Measurements from ENCODE around the gene PDE5A. TPM values are rescaled to one million over a fixed set of nuclear protein-coding genes. Genes with fewer than 3 reads are reported as not detected.

Gene PDE5A
- total RNA-seq, 4 donors from 2014 or later, result 15.7 to 36.7 (median 28.3) TPM

- TF ChIP-seq POLR2A (IDR thresholded peaks at IDR 0.05) (no peak), EP300 (IDR thresholded peaks at IDR 0.05) (no peak)
- TF ChIP-seq, protein P1, sequence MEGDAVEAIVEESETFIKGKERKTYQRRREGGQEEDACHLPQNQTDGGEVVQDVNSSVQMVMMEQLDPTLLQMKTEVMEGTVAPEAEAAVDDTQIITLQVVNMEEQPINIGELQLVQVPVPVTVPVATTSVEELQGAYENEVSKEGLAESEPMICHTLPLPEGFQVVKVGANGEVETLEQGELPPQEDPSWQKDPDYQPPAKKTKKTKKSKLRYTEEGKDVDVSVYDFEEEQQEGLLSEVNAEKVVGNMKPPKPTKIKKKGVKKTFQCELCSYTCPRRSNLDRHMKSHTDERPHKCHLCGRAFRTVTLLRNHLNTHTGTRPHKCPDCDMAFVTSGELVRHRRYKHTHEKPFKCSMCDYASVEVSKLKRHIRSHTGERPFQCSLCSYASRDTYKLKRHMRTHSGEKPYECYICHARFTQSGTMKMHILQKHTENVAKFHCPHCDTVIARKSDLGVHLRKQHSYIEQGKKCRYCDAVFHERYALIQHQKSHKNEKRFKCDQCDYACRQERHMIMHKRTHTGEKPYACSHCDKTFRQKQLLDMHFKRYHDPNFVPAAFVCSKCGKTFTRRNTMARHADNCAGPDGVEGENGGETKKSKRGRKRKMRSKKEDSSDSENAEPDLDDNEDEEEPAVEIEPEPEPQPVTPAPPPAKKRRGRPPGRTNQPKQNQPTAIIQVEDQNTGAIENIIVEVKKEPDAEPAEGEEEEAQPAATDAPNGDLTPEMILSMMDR (IDR thresholded peaks at IDR 0.05), result no peak
- H3K36me3 ChIP-seq, result peaks cover 0 to 14% (median 0%) of the 10 kb centered on the region in 3 donors
- H3K4me1 ChIP-seq, result peaks cover 0 to 20% (median 0%) of the 10 kb centered on the region in 4 donors
- H3K4me3 ChIP-seq, result no peak overlapping the region
- 86 to 92% methylated on average over 1 of the region's 1 CpG for WGBS, 2 donors
- no peak for DNase-seq (ENCODE audit: low spot score in 2 of 2)
- H3K27me3 ChIP-seq, result no peaks in the 10 kb centered on the region
- H3K9me3 ChIP-seq, result no peaks in the 10 kb centered on the region
- H3K27ac ChIP-seq, result no peak overlapping the region
Observed at GRCh38 chr4:119592830-119593229, 35.8 kb downstream of the PDE5A start.

- TF ChIP-seq, protein P1 (IDR thresholded peaks at IDR 0.05), result no peak
- TF ChIP-seq POLR2A (IDR thresholded peaks at IDR 0.05) (no peak), EP300 (IDR thresholded peaks at IDR 0.05) (no peak)
- H3K9me3 ChIP-seq, result no peaks in the 10 kb centered on the region
- no peak for DNase-seq (ENCODE audit: low spot score in 2 of 2)
Observed at GRCh38 chr4:119589165-119589564, 39.4 kb downstream of the PDE5A start.

GRCh38 chr4:119587796-119588195 is 40.8 kb downstream of the PDE5A start:
- H3K4me1 ChIP-seq, result peaks cover 0 to 6% (median 0%) of the 10 kb centered on the region in 4 donors
- no peaks in the 10 kb centered on the region for H3K9me3 ChIP-seq
- H3K4me3 ChIP-seq, result no peak overlapping the region
- no peak for DNase-seq (ENCODE audit: low spot score in 2 of 2)
- TF ChIP-seq POLR2A (IDR thresholded peaks at IDR 0.05) (no peak), EP300 (IDR thresholded peaks at IDR 0.05) (no peak)
- TF ChIP-seq, protein P1 (IDR thresholded peaks at IDR 0.05), result no peak
- H3K27ac ChIP-seq, result no peak overlapping the region
- 89 to 90% methylated on average over 3 of the region's 3 CpGs for WGBS, 2 donors
- H3K27me3 ChIP-seq, result no peaks in the 10 kb centered on the region
- H3K36me3 ChIP-seq, result peaks cover 0 to 21% (median 0%) of the 10 kb centered on the region in 3 donors

More at GRCh38 chr4:119589165-119589564, 39.4 kb downstream of the PDE5A start:
- Histone ChIP-seq H3K4me1 (peaks cover 0 to 6% (median 0%) of the 10 kb centered on the region in 4 donors), H3K4me3 (no peak overlapping the region), H3K27ac (no peak overlapping the region), H3K27me3 (no peaks in the 10 kb centered on the region), H3K36me3 (peaks cover 0 to 16% (median 0%) of the 10 kb centered on the region in 3 donors)

- Histone ChIP-seq H3K4me3 (no peak overlapping the region), H3K36me3 (peaks cover 0 to 25% (median 0%) of the 10 kb centered on the region in 3 donors), H3K27ac (no peak overlapping the region), H3K9me3 (no peaks in the 10 kb centered on the region), H3K27me3 (no peaks in the 10 kb centered on the region), H3K4me1 (peaks cover 0 to 6% (median 0%) of the 10 kb centered on the region in 4 donors)
- DNase-seq (ENCODE audit: low spot score in 2 of 2), result no peak
- TF ChIP-seq EP300 (IDR thresholded peaks at IDR 0.05) (no peak), POLR2A (IDR thresholded peaks at IDR 0.05) (no peak)
- TF ChIP-seq, protein P1 (IDR thresholded peaks at IDR 0.05), result no peak
- 95 to 97% methylated on average over 6 of the region's 6 CpGs for WGBS, 2 donors
Observed at GRCh38 chr4:119585771-119586170, 42.8 kb downstream of the PDE5A start.

GRCh38 chr4:119581190-119581873 is 47.3 kb downstream of the PDE5A start:
- Histone ChIP-seq H3K27ac (no peak overlapping the region), H3K27me3 (no peaks in the 10 kb centered on the region), H3K36me3 (peaks cover 0 to 25% (median 0%) of the 10 kb centered on the region in 3 donors), H3K4me3 (no peak overlapping the region), H3K9me3 (no peaks in the 10 kb centered on the region), H3K4me1 (no peaks in the 10 kb centered on the region)
- DNase-seq (ENCODE audit: low spot score in 2 of 2), result no peak
- TF ChIP-seq EP300 (IDR thresholded peaks at IDR 0.05) (no peak), POLR2A (IDR thresholded peaks at IDR 0.05) (no peak)
- TF ChIP-seq, protein P1 (IDR thresholded peaks at IDR 0.05), result no peak
- WGBS, 2 donors, result 76 to 81% methylated on average over 3 of the region's 3 CpGs

Data from tibial nerve (tissue), 4 donors.